GM03348 (cell line): Measurements from ENCODE around the gene VSIG2.

Source experiments
- DNase-seq: peaks from one replicate; pipeline ENCODE4 v3.0.0; 2012; ENCODE audit warnings: low spot score

The VSIG2 gene

DNA sequence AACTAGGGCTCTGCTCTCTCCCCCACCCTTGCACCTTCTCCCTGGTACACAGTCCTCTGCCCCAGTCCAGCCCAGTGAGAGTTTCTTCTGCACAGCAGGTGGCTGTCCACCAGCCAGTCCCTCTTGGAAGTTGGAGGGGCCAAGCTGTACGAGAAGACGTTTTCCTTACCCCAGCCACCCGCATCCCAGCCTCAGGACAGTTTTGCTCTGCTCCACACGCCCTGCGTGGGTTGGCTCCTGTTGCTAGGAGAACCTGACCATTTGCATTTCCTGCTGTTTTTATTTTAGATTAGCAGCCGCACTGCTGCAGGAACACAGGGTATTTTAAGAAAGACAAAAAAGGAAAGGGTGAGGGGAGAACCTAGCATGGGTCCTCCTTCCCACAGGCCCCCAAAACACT, 29.9 kb downstream of the VSIG2 start:
- no peak for DNase-seq

DNA sequence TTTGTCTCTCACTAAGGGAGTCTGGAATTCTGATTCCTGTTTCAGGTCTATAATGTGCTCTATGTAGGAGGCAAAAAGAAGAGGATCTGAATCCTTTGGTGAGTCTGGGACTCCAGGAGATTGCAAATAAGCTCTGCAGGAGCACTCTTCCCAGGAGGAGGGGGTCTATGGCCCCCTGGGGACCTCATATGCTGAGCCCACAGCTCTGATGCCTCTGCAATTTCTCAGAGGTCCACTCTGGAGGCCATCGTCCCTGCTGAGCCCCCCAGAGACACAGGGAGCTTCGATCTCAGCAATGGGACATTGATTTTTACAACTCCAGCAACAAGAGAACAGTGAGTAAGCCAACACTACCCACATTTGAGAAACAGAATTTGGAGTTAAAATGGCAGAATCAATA, 32.5 kb downstream of the VSIG2 start:
- no peak for DNase-seq

DNA sequence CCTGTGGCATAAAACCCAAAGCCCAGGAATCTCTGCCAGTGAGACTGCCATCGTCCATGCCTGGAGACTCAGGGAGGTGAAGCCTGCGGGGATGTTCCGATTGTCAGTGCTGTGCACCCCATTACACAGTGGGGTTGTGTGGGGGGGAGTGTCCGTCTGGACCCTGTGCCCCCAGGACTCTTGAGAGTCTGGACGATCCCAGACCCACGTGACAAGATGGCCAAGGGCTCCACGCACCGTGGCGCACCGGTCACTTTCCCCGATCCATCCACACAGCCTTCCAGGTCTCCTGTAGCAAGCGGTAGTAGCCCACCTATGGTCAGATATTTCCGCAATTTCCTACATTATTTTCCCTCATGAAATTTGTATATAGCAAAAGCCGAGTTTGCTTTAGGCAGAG, 33.3 kb downstream of the VSIG2 start:
- no peak for DNase-seq

DNA sequence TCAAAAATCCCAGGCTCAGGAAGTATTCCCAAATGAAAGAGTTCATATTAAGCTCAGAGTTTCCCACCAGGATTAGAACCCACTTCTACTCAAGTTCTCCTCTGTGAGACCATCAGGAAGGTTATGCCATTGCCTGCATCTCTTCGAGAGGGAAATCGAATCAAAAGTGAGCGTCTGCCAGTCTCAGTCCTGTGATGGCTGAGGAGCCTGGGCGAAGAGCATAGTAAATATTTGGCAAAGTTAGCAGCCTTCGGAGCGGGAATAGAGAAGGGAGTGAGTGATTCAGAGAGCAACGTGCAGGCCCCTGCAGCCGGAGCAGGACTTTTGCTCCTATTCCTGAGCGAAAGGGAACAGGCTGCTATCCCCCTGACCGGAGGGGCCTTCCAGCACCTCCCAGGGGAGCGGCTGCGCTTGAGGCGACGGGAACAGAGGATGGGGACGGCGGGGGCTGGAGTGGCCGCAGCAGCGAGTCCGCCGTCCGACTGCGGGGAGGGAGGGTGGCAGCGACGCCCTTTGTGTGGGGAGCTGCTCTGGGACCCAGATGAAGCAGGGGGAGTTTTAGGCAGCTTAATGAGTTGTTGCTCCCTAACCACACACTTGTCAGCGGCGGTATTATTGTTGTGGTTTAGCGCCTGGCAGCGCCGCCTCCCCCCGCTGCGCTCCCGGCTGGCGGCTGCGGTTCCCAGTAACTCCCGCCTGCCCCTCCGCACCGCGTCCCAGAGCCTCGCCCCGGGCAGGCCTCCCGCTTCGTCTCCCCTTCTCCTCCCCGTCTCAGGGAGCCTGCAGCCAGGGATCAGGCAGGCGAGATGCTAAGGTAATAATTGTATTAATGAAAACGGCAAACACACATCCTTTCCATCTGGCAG, 34.0 kb downstream of the VSIG2 start:
- DNase-seq: peak; percentile 54

DNA sequence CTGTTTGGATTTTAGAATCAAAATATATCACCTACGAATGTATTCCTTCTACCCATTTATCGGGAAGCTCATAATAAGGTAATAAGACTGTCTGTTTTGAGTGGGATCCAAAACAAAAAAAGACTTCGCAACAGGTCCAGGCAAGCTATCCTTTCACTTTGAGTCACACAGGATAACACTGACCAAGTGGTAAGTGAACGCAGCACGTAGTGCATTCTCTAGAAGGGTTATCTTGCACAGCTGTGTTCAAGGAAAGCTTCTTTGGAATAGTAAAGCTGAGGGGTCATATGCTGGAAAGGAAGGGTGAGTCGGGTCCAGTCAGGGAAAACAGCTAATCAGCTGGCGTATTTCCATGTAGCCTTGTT, 34.7 kb downstream of the VSIG2 start:
- no peak for DNase-seq

DNA sequence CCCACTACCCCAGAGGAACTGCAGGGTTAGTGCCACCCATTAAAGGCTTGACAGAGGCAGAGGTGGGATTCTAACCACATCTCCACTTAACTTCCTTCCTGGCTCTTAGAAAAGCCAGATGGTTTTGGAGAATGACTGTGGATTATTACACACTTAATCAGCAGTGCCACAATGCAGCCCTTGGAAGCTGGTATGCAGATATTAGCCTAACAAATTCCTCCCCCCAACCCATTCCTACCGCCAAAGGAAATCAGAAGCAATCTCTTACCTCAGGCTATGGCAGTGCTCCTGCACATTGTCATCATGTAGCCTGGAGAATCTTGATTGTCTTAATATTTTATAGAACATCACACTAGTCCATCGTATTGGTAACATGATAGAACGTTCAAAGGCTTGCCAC, 35.5 kb downstream of the VSIG2 start:
- no peak for DNase-seq

DNA sequence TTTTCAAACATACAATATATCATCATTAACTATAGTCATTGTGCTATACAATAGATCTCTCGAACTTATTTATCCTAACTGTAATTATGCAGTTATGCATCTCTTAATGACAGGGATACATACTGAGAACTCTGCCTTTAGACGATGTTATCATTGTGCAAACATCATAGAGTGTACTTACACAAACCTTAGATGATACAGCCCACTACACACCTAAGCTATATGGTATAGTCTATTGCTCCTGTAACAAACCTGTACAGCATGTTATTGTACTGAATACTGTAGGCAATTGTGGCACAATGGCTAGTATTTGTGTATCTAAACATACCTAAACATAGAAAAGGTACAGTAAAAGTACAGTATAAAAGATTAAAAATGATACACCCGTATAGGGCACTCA, 39.7 kb downstream of the VSIG2 start:
- DNase-seq: no peak

DNA sequence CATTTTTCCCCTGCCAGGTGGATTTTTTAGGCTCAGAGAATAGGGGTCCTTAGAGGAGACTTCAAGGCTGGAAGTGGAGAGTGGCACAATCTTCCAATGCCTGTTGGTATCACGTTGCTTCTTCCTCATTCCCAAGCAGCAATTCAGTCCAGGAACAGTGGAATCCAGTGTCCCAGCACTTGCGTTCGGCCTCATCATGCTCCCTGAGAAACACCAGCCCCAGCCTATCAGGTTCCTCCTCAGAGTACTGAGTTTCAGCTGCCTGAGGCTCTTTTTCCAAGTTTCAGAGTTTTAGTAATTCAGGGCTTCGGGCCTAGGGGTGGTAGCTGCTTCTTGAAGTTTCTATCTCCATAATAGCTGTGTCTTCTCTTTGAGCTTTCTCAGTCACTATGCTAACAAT, 44.2 kb downstream of the VSIG2 start:
- no peak for DNase-seq

DNA sequence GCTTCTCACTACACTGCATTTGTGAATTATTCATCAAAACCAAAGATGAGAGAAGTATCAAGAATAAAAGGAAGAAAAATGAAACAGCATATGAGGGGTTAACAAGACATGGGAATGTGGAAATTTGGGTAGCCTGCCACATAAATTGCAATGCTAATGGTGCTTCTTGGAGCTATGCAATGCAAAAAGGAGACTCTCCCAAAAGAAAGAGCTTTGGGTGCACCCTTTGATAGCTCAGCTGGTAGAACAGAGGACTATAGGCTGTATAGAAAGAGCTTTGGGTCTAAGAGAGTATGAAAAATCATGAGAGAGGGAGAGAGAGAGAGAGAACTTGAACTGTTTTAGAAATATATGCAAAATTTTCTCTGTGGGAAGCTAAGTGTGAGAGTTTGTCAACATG, 52.0 kb downstream of the VSIG2 start:
- DNase-seq: no peak

DNA sequence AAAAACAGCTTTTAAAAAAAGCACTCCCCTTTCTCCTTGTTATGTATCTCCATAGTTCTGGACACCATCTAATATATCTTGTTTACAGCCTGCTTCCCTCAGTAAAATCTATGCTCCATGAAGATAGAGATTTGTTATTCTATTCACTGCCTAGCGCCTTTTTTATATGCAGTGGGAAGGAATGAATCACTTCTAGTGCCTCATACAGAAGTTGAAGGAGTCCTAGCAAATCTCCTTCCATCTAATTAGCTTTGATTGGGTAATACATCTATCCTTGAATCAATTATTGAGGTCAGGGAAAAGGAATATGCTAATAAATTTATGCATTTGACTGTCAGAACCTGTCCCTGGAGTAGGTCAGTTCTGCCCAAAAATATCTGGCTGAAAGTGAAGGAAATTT, 52.5 kb downstream of the VSIG2 start:
- no peak for DNase-seq
